ENCODE measurements around the gene SYNDIG1.

GRCh38 chr20:24448170-24448569 lies 21.3 kb upstream of the SYNDIG1 start:
- no peak for TF ChIP-seq POLR2A (IDR thresholded peaks at IDR 0.05)
- TF ChIP-seq, protein P1, sequence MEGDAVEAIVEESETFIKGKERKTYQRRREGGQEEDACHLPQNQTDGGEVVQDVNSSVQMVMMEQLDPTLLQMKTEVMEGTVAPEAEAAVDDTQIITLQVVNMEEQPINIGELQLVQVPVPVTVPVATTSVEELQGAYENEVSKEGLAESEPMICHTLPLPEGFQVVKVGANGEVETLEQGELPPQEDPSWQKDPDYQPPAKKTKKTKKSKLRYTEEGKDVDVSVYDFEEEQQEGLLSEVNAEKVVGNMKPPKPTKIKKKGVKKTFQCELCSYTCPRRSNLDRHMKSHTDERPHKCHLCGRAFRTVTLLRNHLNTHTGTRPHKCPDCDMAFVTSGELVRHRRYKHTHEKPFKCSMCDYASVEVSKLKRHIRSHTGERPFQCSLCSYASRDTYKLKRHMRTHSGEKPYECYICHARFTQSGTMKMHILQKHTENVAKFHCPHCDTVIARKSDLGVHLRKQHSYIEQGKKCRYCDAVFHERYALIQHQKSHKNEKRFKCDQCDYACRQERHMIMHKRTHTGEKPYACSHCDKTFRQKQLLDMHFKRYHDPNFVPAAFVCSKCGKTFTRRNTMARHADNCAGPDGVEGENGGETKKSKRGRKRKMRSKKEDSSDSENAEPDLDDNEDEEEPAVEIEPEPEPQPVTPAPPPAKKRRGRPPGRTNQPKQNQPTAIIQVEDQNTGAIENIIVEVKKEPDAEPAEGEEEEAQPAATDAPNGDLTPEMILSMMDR (IDR thresholded peaks at IDR 0.05), result no peak
